ENCODE results near the gene NSD2.

DNA sequence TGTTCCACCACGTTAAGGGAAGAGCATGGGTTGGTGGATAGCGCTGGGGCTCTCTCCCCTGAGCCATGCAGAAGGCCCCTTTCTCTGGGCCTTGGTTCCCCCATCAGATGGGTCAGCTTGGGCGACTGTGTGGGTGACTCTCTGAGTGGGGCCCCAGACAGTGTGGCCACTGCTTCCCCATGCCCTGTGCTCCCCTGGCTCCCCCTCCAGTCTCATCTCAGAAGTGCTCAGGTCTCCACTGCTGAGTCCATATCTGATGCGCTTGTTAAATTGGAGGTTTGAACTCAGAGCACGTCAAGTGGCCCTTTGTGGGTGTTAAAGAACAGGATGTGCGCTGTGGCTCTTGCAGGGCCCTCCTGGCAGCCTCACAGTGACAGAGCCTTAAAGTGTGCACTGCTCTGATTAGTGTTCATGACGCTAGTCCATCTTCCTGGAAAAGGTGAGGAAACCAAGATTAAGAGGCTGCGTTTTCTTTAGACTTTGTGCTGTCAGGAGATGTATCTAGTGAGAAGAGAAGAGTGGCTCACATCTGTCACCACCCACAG lies 77.8 kb downstream of the NSD2 start:
- TF ChIP-seq POLR2A (IDR thresholded peaks at IDR 0.05), result no peak
- TF ChIP-seq, protein P1, sequence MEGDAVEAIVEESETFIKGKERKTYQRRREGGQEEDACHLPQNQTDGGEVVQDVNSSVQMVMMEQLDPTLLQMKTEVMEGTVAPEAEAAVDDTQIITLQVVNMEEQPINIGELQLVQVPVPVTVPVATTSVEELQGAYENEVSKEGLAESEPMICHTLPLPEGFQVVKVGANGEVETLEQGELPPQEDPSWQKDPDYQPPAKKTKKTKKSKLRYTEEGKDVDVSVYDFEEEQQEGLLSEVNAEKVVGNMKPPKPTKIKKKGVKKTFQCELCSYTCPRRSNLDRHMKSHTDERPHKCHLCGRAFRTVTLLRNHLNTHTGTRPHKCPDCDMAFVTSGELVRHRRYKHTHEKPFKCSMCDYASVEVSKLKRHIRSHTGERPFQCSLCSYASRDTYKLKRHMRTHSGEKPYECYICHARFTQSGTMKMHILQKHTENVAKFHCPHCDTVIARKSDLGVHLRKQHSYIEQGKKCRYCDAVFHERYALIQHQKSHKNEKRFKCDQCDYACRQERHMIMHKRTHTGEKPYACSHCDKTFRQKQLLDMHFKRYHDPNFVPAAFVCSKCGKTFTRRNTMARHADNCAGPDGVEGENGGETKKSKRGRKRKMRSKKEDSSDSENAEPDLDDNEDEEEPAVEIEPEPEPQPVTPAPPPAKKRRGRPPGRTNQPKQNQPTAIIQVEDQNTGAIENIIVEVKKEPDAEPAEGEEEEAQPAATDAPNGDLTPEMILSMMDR (IDR thresholded peaks at IDR 0.05), result no peak
